ENCODE measurements around the gene VSNL1. TPM values are rescaled to one million over a fixed set of nuclear protein-coding genes. Genes with fewer than 3 reads are reported as not detected.

Gene VSNL1
- total RNA-seq, 1 experiment from 2014 or later: 7.8 TPM

DNA sequence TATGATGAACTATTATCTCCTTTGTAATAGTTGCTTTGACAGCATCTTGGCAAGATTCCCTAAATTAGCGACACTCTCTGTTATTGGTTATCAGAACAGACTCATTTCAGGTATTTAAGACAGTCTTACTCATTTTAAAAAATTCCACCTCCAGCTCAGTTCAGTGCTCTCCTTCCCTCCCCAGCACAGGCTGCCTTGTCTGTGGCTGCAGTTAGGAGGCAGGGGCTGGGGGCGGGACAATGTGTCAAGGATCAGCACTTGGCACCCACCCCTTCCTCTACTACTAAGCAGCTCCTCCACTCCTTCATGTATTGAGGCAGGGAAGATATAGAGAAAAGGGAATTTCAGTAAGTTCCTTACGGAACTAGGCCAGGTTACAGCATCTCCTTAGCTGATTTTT is 85.0 kb downstream of the VSNL1 start:
- H3K36me3 ChIP-seq (ENCODE audit: insufficient read depth, low read length, poor library complexity, severe bottlenecking): no peaks in the 10 kb centered on the region
- H3K27me3 ChIP-seq (replicated peaks; ENCODE audit: insufficient read depth, low read depth, low read length, poor library complexity): no peaks in the 10 kb centered on the region
- H3K4me3 ChIP-seq (ENCODE audit: low read depth, low read length, poor library complexity, severe bottlenecking): no peak overlapping the region
- no peaks in the 10 kb centered on the region for H3K9me3 ChIP-seq (ENCODE audit: low read depth, low read length, poor library complexity, severe bottlenecking)
- TF ChIP-seq EZH2 (IDR thresholded peaks at IDR 0.05; ENCODE audit: borderline replicate concordance, low read depth, low read length, poor library complexity, severe bottlenecking): no peak
- TF ChIP-seq, protein P1, sequence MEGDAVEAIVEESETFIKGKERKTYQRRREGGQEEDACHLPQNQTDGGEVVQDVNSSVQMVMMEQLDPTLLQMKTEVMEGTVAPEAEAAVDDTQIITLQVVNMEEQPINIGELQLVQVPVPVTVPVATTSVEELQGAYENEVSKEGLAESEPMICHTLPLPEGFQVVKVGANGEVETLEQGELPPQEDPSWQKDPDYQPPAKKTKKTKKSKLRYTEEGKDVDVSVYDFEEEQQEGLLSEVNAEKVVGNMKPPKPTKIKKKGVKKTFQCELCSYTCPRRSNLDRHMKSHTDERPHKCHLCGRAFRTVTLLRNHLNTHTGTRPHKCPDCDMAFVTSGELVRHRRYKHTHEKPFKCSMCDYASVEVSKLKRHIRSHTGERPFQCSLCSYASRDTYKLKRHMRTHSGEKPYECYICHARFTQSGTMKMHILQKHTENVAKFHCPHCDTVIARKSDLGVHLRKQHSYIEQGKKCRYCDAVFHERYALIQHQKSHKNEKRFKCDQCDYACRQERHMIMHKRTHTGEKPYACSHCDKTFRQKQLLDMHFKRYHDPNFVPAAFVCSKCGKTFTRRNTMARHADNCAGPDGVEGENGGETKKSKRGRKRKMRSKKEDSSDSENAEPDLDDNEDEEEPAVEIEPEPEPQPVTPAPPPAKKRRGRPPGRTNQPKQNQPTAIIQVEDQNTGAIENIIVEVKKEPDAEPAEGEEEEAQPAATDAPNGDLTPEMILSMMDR (conservative IDR thresholded peaks at IDR 0.05; ENCODE audit: low read depth, low read length): no peak
- peaks cover 18% of the 10 kb centered on the region for H3K4me1 ChIP-seq (ENCODE audit: insufficient read depth, low read length, poor library complexity, severe bottlenecking)
- no peak for DNase-seq (ENCODE audit: low spot score)
- no peak overlapping the region for H3K27ac ChIP-seq (ENCODE audit: low read depth, low read length, poor library complexity, severe bottlenecking)
- BruUV-seq (replicated peaks): no TSS peak
- ChIA-PET POLR2A (ENCODE audit: low non-redundant PET) (no interaction called here), CTCF (interaction anchor here (0.9 to 1.4 kb wide), 2 partner anchors 21 to 46 kb away, joined by 3 read pairs; no protein-coding TSS in a partner anchor)
- intact Hi-C loops (cut with micrococcal nuclease; ENCODE audit: unreplicated experiment): loop anchor here (10.0 kb wide), 1 partner anchor 991 kb away; no protein-coding TSS in a partner anchor

DNA sequence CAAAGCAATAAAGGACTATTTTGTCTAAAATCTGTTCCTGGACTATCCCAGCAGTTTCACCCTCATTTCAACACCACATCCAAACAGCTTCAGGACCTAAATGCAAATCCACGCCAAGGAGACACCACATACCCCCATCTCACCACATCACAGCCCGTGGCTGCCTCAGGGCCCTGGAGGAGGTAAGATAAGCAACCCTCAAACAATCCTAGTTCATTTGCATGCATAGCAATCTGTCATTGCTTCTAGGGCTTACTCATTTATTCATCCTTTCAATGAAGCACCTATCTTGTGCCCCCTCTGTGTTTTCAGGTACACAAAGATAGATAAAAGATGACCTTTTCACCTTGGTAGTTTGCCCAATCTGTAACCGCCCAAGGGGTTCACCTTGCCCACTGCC is 86.5 kb downstream of the VSNL1 start:
- Histone ChIP-seq H3K27me3 (replicated peaks; ENCODE audit: insufficient read depth, low read depth, low read length, poor library complexity) (no peaks in the 10 kb centered on the region), H3K4me3 (ENCODE audit: low read depth, low read length, poor library complexity, severe bottlenecking) (no peak overlapping the region), H3K9me3 (ENCODE audit: low read depth, low read length, poor library complexity, severe bottlenecking) (no peaks in the 10 kb centered on the region), H3K36me3 (ENCODE audit: insufficient read depth, low read length, poor library complexity, severe bottlenecking) (no peaks in the 10 kb centered on the region), H3K4me1 (ENCODE audit: insufficient read depth, low read length, poor library complexity, severe bottlenecking) (peaks cover 3% of the 10 kb centered on the region), H3K27ac (ENCODE audit: low read depth, low read length, poor library complexity, severe bottlenecking) (no peak overlapping the region)
- ChIA-PET POLR2A (ENCODE audit: low non-redundant PET) (no interaction called here), CTCF (no interaction called here)
- no TSS peak for BruUV-seq (replicated peaks)
- TF ChIP-seq, protein P1 (conservative IDR thresholded peaks at IDR 0.05; ENCODE audit: low read depth, low read length): no peak
- no peak for TF ChIP-seq EZH2 (IDR thresholded peaks at IDR 0.05; ENCODE audit: borderline replicate concordance, low read depth, low read length, poor library complexity, severe bottlenecking)
- no peak for DNase-seq (ENCODE audit: low spot score)
- intact Hi-C loops (cut with micrococcal nuclease; ENCODE audit: unreplicated experiment): loop anchor here (10.0 kb wide), 1 partner anchor 992 kb away; no protein-coding TSS in a partner anchor

DNA sequence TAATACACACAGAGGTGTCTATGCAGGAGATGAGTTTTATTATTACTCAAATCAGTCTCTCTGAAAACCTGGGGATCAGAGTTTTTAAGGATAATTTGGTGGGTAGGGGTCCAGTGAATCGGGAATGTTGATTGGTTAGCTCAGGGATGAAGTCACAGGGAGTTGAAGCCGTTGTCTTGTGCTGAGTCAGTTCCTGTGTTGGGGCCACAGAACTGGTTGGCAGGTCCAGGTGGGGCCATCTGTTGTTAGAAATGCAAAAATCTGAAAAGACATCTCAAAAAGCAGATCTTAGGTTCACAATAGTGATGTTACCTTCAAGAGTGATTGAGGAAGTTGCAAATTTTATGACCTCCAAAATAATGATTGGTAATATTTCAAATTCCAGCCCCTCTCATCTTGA is 86.9 kb downstream of the VSNL1 start:
- no TSS peak for BruUV-seq (replicated peaks)
- intact Hi-C loops (cut with micrococcal nuclease; ENCODE audit: unreplicated experiment): loop anchor here (10.0 kb wide), 1 partner anchor 993 kb away; no protein-coding TSS in a partner anchor
- DNase-seq (ENCODE audit: low spot score): no peak

More for the DNA sequence above, 86.9 kb downstream of the VSNL1 start:
- ChIA-PET POLR2A (ENCODE audit: low non-redundant PET) (no interaction called here), CTCF (no interaction called here)
- Histone ChIP-seq H3K9me3 (ENCODE audit: low read depth, low read length, poor library complexity, severe bottlenecking) (no peaks in the 10 kb centered on the region), H3K4me3 (ENCODE audit: low read depth, low read length, poor library complexity, severe bottlenecking) (no peak overlapping the region), H3K4me1 (ENCODE audit: insufficient read depth, low read length, poor library complexity, severe bottlenecking) (no peaks in the 10 kb centered on the region), H3K27ac (ENCODE audit: low read depth, low read length, poor library complexity, severe bottlenecking) (no peak overlapping the region), H3K27me3 (replicated peaks; ENCODE audit: insufficient read depth, low read depth, low read length, poor library complexity) (no peaks in the 10 kb centered on the region), H3K36me3 (ENCODE audit: insufficient read depth, low read length, poor library complexity, severe bottlenecking) (no peaks in the 10 kb centered on the region)
- TF ChIP-seq EZH2 (IDR thresholded peaks at IDR 0.05; ENCODE audit: borderline replicate concordance, low read depth, low read length, poor library complexity, severe bottlenecking): no peak
- TF ChIP-seq, protein P1 (conservative IDR thresholded peaks at IDR 0.05; ENCODE audit: low read depth, low read length): no peak
